Trophoblast cell (in vitro differentiated cells and primary cell): ENCODE measurements around the gene ZGPAT.

Experiments
- DNase-seq, 2 donors: peaks; one replicate each; pipeline ENCODE4 v3.0.0-alpha.2; 2016
- H2AFZ ChIP-seq: 2 replicates; pipeline ENCODE4 v1.6.1; 2013; ENCODE audit warnings: low read length, moderate library complexity, mild to moderate bottlenecking; ENCODE audit not compliant: insufficient read depth, poor library complexity
- H2AK5ac ChIP-seq: 2 replicates; pipeline ENCODE4 v1.6.1; 2013; ENCODE audit warnings: mild to moderate bottlenecking, low read length
- H2BK120ac ChIP-seq: 2 replicates; pipeline ENCODE4 v1.6.1; 2013; ENCODE audit warnings: low read length, mild to moderate bottlenecking, moderate library complexity; ENCODE audit not compliant: insufficient read depth, poor library complexity
- H2BK12ac ChIP-seq: 2 replicates; pipeline ENCODE4 v1.6.1; 2013; ENCODE audit warnings: mild to moderate bottlenecking, low read length, moderate library complexity
- H2BK5ac ChIP-seq: 2 replicates; pipeline ENCODE4 v1.6.1; 2013; ENCODE audit warnings: low read length, low read depth, moderate library complexity, mild to moderate bottlenecking; ENCODE audit not compliant: poor library complexity
- H3K14ac ChIP-seq: 2 replicates; pipeline ENCODE4 v1.6.1; 2013; ENCODE audit warnings: mild to moderate bottlenecking, low read length
- H3K18ac ChIP-seq: 2 replicates; pipeline ENCODE4 v1.6.1; 2013; ENCODE audit warnings: mild to moderate bottlenecking, low read length
- H3K23ac ChIP-seq: 2 replicates; pipeline ENCODE4 v1.6.1; 2013; ENCODE audit warnings: low read length
- H3K27ac ChIP-seq: 2 replicates; pipeline ENCODE4 v1.5.1; 2013; ENCODE audit warnings: low read depth, mild to moderate bottlenecking, inconsistent platforms, low read length, moderate library complexity
- H3K27me3 ChIP-seq: 2 replicates; pipeline ENCODE4 v1.6.1; 2013; ENCODE audit warnings: inconsistent platforms, mild to moderate bottlenecking, low read length, moderate library complexity; ENCODE audit not compliant: insufficient read depth
- H3K36me3 ChIP-seq, 2 experiments: 1 replicate in 1 of 2; 2 replicates in 1 of 2; pipeline ENCODE4 v1.6.1; 2013; ENCODE audit warnings: low read length in 2 of 2, mild to moderate bottlenecking in 2 of 2, moderate library complexity in 1 of 2; ENCODE audit not compliant: insufficient read depth in 2 of 2, control insufficient read depth in 1 of 2
- H3K4ac ChIP-seq: 2 replicates; pipeline ENCODE4 v1.6.1; 2013; ENCODE audit warnings: low read depth, mild to moderate bottlenecking, low read length, moderate library complexity
- H3K4me1 ChIP-seq, 2 experiments: 1 replicate in 1 of 2; 2 replicates in 1 of 2; pipeline ENCODE4 v1.6.1; 2013; ENCODE audit warnings: low read length in 2 of 2, mild to moderate bottlenecking in 2 of 2, moderate library complexity in 1 of 2; ENCODE audit not compliant: insufficient read depth in 2 of 2, control insufficient read depth in 1 of 2
- H3K4me2 ChIP-seq: 2 replicates; pipeline ENCODE4 v1.6.1; 2013; ENCODE audit warnings: inconsistent platforms, mild to moderate bottlenecking, low read length, moderate library complexity
- H3K4me3 ChIP-seq: 2 replicates; pipeline ENCODE4 v1.5.1; 2013; ENCODE audit warnings: mild to moderate bottlenecking, low read depth, low read length, inconsistent platforms
- H3K79me1 ChIP-seq: one replicate; pipeline ENCODE4 v1.6.1; 2013; ENCODE audit warnings: low read length
- H3K79me2 ChIP-seq: 2 replicates; pipeline ENCODE4 v1.6.1; 2013; ENCODE audit warnings: low read length, mild to moderate bottlenecking; ENCODE audit not compliant: control insufficient read depth, insufficient read depth, poor library complexity
- H3K9ac ChIP-seq: 2 replicates; pipeline ENCODE4 v1.6.1; 2013; ENCODE audit warnings: mild to moderate bottlenecking, low read length
- H3K9me3 ChIP-seq: 2 replicates; pipeline ENCODE4 v1.6.1; 2013; ENCODE audit warnings: low read depth, mild to moderate bottlenecking, control low read depth, inconsistent platforms, low read length; ENCODE audit not compliant: insufficient read depth
- H4K12ac ChIP-seq: 2 replicates; pipeline ENCODE4 v1.6.1; 2013; ENCODE audit warnings: low read depth, mild to moderate bottlenecking, low read length, moderate library complexity
- H4K8ac ChIP-seq: 2 replicates; pipeline ENCODE4 v1.6.1; 2013; ENCODE audit warnings: low read depth, mild to moderate bottlenecking, low read length, moderate library complexity
- H4K91ac ChIP-seq: one replicate; pipeline ENCODE4 v1.6.1; 2013; ENCODE audit warnings: low read depth, mild to moderate bottlenecking, low read length, moderate library complexity
- WGBS: extraction: QIAGEN DNeasy Blood & Tissue Kit; methylation state at CpG from one replicate; pipeline ENCODE4 v1.1.7; 2013; ENCODE audit warnings: missing lambda C conversion rate; ENCODE audit not compliant: insufficient read length, insufficient coverage; ENCODE audit errors: extremely low coverage; 5-methylcytosine and 5-hydroxymethylcytosine counted together

The ZGPAT gene

GRCh38 chr20:63697868-63698545, 9.8 kb upstream of the ZGPAT start:
- no peak overlapping the region for H3K27ac ChIP-seq
- no peaks in the 10 kb centered on the region for H3K27me3 ChIP-seq
- peaks cover 6 to 11% of the 10 kb centered on the region in 2 experiments for H3K4me1 ChIP-seq
- H3K36me3 ChIP-seq: peaks cover 2 to 6% of the 10 kb centered on the region in 2 experiments
- peak overlapping the region; percentile 16 for H4K12ac ChIP-seq
- peaks cover 4% of the 10 kb centered on the region for H3K9me3 ChIP-seq
- no peak overlapping the region for H2BK120ac ChIP-seq
- H3K4me3 ChIP-seq: no peak overlapping the region
- no peak overlapping the region for H2BK5ac ChIP-seq
- no peak overlapping the region for H2AK5ac ChIP-seq
- no peak overlapping the region for H3K9ac ChIP-seq
- H3K18ac ChIP-seq: no peak overlapping the region
- H4K91ac ChIP-seq: no peak overlapping the region
- H3K79me2 ChIP-seq: no peaks in the 10 kb centered on the region
- no peak overlapping the region for H3K14ac ChIP-seq
- no peak overlapping the region for H4K8ac ChIP-seq
- no peaks in the 10 kb centered on the region for H3K79me1 ChIP-seq
- H2AFZ ChIP-seq: no peak overlapping the region
- H3K23ac ChIP-seq: no peak overlapping the region
- no CpG with 5 or more reads among the region's 40 CpGs for WGBS
- H3K4ac ChIP-seq: no peak overlapping the region
- no peak overlapping the region for H2BK12ac ChIP-seq
- no peak for DNase-seq
- H3K4me2 ChIP-seq: no peak overlapping the region

- Histone ChIP-seq H3K79me1 (no peaks in the 10 kb centered on the region), H4K8ac (no peak overlapping the region), H3K36me3 (peaks cover 7 to 9% of the 10 kb centered on the region in 2 experiments), H3K27ac (no peak overlapping the region), H3K4ac (no peak overlapping the region), H3K14ac (no peak overlapping the region), H2BK120ac (no peak overlapping the region), H3K23ac (no peak overlapping the region), H3K4me1 (peaks cover 6 to 11% of the 10 kb centered on the region in 2 experiments), H3K4me3 (peak overlapping the region; percentile 6), H2AK5ac (no peak overlapping the region), H4K91ac (no peak overlapping the region), H3K27me3 (no peaks in the 10 kb centered on the region), H3K18ac (no peak overlapping the region), H2BK5ac (no peak overlapping the region), H3K79me2 (no peaks in the 10 kb centered on the region), H3K9ac (no peak overlapping the region), H2AFZ (no peak overlapping the region), H3K4me2 (no peak overlapping the region), H2BK12ac (no peak overlapping the region), H3K9me3 (peaks cover 3% of the 10 kb centered on the region), H4K12ac (no peak overlapping the region)
- peak; percentile 57 to 67 for DNase-seq
- WGBS: no CpG with 5 or more reads among the region's 19 CpGs
These were observed 8.9 kb upstream of the ZGPAT start for GRCh38 chr20:63698739-63699465.

- Histone ChIP-seq H4K8ac (peak overlapping the region; percentile 17), H3K36me3 (peaks cover 15 to 16% of the 10 kb centered on the region in 2 experiments), H3K79me1 (no peaks in the 10 kb centered on the region), H2AK5ac (no peak overlapping the region), H3K4me2 (no peak overlapping the region), H4K12ac (no peak overlapping the region), H3K18ac (no peak overlapping the region), H3K4me1 (peaks cover 6 to 11% of the 10 kb centered on the region in 2 experiments), H2BK12ac (no peak overlapping the region), H2AFZ (no peak overlapping the region), H3K14ac (no peak overlapping the region), H3K27me3 (no peaks in the 10 kb centered on the region), H2BK5ac (no peak overlapping the region), H4K91ac (no peak overlapping the region), H3K9me3 (peaks cover 3% of the 10 kb centered on the region), H3K9ac (no peak overlapping the region), H3K27ac (no peak overlapping the region), H3K4me3 (peak overlapping the region; percentile 6), H3K23ac (no peak overlapping the region), H3K79me2 (no peaks in the 10 kb centered on the region), H3K4ac (no peak overlapping the region), H2BK120ac (no peak overlapping the region)
- DNase-seq: no peak
- WGBS: no CpG with 5 or more reads among the region's 24 CpGs
These were observed 8.2 kb upstream of the ZGPAT start for GRCh38 chr20:63699466-63700198.

- Histone ChIP-seq H3K14ac (no peak overlapping the region), H4K91ac (no peak overlapping the region), H3K4me3 (no peak overlapping the region), H2BK5ac (no peak overlapping the region), H3K4ac (no peak overlapping the region), H2BK12ac (no peak overlapping the region), H3K4me2 (no peak overlapping the region), H3K27ac (no peak overlapping the region), H3K27me3 (no peaks in the 10 kb centered on the region), H4K12ac (no peak overlapping the region), H3K23ac (no peak overlapping the region), H2AFZ (no peak overlapping the region), H3K79me2 (no peaks in the 10 kb centered on the region), H2AK5ac (no peak overlapping the region), H2BK120ac (no peak overlapping the region), H3K18ac (no peak overlapping the region), H3K79me1 (no peaks in the 10 kb centered on the region), H4K8ac (no peak overlapping the region), H3K4me1 (peaks cover 6 to 11% of the 10 kb centered on the region in 2 experiments), H3K9me3 (peaks cover 3% of the 10 kb centered on the region), H3K36me3 (peaks cover 22 to 23% of the 10 kb centered on the region in 2 experiments), H3K9ac (no peak overlapping the region)
- WGBS: no CpG with 5 or more reads among the region's 43 CpGs
- DNase-seq: no peak
These were observed 7.4 kb upstream of the ZGPAT start for GRCh38 chr20:63700199-63701050.
